Occipital lobe (tissue), 2 donors: Measurements from ENCODE around the gene BMPER. TPM values are rescaled to one million over a fixed set of nuclear protein-coding genes. Genes with fewer than 3 reads are reported as not detected.
A peak's percentile ranks its signal among the peaks of the same experiment; 100 is the strongest.

Experiments used
- DNase-seq: peaks from one replicate; lab custom pipeline; 2025; lab: John Stamatoyannopoulos, UW
- total RNA-seq: library from RNA; depleted of rRNA; stranded (reverse); fragments of >200 nt; gene quantifications from one replicate; pipeline ENCODE4 v1.2.3, GENCODE V29; 2014

Gene BMPER
- total RNA-seq, 1 donor from 2014 or later: 4.5 TPM

DNA sequence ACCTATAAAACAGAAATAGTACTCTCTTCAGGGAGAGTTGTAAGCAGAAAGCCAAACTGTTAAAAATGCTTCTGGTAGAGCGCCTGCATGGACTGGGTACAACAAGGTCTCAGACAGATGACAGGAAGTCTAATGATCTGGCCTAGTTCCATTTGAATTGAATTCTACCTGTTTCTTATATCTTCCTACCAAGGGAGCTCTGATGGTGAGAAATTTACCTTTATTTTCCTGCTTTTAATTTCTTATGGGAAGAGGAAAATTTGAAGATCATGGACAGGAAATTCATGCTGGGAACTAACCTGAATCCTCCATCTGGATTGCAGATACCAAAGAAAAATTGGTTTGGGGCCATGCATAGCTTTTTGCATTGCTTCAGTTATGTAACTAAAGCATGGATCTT, 63.3 kb downstream of the BMPER start:
- no peak for DNase-seq

DNA sequence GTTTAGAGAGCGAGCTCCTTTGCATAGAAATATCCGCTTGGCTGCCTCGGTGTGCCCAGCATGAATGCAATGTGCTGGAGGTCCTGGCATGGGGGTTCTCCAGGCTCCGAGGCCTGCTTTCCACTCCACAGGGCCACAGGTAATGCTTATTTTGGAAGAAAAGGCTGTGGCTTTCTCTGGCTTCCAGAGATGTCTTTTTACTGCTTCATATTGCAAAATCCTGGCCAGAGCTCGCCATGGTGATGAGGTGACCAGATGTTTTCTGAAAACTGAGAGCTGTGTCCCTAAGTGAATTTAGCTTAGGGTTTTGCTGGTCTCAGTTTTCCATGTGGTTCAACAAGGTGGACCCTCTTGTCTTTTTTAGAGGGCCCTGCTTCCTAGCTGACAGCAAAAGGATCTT, 65.2 kb downstream of the BMPER start:
- no peak for DNase-seq

DNA sequence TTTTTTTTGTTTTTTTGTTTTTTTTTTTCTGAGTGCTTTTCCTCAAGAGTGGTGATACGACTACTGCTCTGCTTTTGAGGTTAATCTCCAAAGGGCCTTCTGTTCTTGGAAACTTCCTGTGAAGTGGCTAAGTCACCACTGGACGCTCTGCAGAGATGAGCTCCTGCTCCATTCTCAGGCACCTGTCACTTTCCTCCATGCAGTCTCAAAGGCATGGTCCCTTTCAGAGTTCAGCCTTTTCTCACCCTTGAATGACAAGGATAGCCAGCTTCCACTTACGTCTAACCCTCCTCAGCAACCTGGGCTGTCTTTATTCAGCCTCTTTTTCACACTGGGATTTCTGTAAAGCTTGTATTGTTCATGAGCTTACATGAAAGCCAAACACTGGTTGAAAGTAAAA, 65.8 kb downstream of the BMPER start:
- DNase-seq: no peak

DNA sequence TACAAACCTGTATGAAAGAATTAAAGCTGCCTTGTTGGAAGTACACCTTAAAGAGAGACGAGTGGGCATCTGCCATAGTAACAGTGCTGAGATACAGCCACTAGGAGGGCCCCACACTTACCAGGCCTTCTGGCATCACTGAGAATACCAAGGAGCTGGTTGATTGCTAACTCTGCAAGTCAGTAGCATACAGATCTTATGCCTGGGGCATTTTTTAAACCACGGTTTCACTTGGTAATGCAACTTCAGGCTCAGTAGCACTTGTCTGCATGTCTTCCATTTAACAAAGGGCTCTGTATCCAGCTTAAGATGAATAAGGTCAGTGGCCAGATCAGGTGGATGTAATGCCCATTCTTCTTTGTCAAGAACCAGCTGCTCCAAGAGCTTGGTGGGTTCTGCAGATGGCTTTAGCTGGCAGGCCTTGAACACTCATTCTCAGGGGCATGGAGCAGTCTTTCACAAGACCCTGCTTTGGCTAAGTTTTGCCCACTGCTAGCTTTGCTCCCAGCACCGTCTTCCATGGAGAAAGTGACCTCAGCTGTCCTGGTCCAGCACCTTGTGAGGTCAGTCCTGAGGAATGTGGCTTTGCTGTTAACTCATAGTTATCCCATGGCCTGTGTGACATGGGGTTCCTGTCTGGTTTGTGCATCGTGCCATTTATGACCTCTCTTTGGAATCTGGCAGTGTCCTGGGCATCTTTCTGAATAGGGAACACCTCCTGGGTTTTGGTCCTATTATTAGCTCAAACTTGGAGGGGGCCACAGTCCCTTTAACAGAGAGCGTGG, 68.1 kb downstream of the BMPER start:
- DNase-seq: no peak

DNA sequence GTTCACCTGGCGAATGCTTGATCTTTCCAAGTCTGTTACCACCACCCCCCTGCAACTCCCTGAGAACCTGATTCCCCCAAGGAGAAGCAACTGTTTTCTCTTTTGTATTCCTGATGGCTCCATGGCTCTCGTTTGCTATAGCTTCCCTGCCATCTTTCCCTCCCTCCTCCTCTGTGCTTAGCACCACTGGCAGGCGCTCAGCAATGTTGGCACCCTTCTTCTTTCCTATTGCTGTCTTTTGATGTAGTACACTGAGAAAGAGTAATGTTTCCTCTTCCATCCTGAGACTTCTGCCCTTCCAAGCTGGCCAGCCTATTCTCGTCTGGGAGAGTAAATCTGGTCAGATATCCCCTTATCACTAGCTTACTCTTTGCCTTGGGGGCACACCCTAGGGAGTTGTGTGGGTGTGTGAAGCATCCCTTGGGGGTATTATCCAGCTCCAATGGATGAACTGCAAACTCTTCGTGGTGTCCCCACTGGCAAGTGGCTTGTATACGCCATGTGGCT, 74.0 kb downstream of the BMPER start:
- DNase-seq: no peak

DNA sequence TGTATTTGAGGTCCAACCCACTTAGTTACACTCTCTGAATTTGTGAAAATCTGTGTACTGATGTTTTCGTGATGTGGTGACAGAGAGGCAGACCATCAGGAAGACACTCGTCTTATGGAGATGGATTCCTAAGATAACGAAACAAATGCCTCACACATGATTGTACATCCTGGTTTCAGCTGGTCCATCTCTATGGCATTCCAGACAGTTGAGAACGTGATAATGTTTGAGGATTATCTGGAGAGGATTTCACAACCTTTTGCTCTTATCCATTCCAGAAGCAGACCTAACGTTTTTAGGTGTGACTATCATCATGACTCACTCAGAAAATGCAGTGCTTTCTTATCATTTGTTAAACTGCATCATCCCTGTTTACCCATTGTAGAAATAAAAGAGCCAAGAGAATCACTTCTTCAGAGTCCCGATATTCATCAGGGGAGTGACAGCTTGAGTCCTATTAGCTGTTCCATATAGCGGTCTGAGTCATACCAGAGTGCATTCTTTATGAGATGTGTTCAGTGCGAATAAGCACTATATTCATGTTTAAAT, 74.5 kb downstream of the BMPER start:
- DNase-seq: no peak

DNA sequence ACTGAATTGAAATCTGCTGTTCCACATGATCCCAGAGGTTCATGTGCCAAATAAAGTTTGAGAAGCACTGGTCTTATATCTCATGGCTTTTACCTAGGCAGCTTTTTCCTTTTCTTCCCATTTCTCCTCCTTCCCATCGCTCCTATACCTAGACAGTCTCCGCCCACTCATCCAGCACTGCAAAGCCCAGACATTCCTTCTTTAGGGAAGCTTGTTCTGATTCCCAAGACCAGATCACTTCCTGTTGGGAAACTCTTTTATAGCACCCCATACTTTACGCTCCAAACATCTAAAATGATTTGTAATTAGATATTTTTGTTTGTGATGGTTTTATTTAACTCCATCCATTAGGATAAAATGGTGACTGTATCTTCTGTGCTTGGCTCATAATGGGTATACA, 75.9 kb downstream of the BMPER start:
- DNase-seq: no peak

DNA sequence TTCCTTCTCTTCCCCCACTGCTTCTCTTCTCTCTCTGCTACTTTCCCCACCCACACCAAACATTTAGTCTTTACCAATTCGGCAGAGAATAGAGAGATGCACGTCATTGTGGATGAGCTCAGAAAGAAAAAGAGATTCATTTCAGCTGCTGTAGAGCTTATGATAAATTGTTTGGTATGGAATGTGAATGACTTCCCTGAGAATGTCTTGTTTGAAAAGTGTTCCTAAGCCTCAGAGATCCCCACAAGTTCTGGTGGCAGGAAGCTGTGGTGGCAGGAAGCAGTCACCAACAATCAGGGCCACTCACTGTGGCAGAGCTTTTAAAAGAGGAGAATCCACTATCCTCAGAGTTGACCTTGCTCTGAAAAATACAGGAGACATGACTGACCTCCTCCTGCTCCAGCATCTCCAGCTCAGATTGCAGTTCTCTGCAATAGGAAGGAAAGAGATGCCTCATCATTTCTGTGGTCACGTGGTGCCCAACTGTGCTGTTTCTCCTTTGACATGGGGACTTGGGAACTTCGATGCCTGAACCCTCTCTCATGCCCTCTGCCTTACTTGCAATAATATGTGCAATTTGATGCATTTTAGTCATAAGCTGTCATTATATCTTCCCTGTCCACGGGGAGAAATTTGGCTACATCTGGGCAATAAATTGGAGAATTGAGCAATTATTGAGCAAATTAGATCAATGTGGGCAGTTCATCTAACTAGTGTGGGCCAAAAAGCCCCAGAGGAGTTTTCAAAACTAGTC, 76.5 kb downstream of the BMPER start:
- DNase-seq: no peak

DNA sequence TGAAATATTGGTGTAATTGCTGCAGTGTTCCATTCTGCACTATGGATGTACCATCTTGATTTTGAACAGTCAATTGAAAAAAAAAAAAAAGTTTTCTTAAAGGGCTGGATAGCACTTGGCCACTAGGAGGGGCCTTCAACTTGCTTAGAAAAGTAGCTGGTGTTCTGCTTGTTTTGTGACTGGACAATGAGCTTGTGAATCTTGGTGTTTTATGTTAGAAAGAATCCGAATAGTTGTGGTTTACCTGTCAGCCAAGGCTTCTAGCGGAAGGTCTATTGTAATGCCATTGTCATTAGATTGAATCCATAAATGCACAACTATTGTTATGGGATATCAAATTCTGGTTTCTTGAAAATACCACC, 77.1 kb downstream of the BMPER start:
- no peak for DNase-seq

DNA sequence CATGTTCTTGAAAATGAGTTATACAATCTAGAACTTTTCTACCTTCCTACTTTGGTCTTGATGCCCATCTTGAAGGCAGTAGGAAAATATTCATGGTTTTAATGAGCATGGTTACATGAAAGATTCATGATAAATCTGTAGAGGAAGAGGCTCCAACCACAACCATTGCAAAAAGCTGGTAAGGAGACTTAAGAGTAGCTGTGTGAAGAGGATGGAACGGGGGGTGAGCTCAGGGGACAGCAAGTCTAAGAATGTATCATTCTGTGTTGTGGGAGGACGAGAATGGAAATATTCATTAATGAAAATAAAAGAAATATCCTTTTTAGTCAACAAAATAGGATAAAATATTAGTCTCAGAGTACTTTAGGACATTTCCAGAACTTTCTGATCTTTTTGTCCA, 81.1 kb downstream of the BMPER start:
- DNase-seq: no peak

DNA sequence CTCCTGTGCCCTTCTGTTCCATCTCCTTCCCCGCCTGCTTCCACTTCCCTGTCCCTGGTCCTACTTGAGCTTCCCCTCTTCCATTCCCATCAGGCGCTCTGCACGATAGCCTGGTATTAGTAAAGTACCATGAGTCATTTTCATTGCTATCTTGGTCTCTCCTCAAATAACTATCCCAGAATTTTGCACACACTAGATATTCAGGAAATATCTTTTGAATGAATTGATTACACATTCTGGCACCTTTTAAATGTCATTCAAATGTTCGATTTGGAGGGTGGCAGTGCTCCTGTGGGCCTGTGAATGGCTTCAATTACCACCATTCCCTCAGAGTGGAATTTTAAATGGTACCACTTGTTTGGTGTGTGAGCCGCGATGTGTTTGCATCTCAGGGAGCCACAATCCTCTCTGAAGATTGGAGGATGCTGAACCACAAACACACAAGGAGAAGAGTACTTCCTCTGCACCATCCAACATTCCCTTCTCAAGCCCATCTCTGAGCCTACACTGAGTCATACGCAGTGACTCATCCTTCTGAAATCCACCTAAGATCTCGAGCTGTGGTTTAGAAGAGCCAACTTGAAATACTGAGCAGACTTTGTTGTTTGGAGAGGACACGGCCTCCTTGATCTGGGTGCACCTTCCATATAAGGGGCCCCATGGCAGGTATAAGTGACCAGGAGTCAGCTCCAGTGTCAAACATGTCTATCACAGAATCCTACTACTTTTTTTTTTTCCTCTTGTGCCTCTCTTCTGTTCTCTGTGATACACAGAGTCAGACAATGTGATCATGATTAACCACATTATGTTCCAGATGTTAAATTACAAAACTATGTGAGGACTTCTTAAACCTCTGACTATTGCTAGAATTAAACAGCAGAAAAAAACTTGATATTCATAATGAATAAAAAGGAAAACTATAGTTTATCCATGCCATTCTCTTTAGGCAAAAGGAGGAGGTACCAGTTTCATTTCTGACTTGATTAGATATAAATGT, 81.9 kb downstream of the BMPER start:
- peak; percentile 26 for DNase-seq

DNA sequence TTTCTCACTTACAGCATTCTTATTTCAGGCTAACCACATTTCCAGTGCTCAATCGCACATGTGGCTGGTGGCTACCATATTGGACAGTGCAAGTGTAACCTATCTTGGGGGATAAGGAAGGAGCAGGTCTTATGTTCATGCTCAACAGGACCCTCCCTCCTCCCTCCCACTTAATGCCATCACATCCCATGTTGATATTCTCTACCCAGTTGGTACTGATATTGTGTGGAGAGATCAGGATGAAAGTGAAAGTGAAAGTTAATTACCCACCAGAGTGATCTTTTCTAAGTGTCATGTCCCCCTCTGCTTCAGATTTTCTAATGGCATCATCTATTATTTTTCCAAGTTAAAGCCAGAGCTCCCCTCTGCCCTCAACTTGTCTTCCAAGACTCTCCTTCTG, 91.6 kb downstream of the BMPER start:
- DNase-seq: no peak

DNA sequence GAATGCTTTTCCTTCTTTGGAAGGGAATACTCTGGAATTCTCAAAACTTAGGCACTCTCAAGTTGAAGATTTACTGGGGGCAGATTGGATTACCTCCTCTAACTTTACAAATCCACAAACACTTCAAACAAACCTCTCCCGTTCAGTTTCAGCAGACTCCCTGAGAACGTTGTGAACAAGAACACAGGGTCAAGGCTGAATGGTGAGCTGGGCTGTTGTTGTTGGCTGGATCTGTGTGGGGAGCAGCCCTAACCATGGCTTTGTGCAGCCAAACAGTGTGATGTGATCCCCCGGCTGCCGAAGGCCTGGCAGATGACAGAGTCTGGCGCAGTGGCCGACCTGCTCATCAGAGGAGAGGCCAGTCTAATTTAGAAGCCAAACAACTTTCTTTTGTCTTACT, 93.1 kb downstream of the BMPER start:
- no peak for DNase-seq

DNA sequence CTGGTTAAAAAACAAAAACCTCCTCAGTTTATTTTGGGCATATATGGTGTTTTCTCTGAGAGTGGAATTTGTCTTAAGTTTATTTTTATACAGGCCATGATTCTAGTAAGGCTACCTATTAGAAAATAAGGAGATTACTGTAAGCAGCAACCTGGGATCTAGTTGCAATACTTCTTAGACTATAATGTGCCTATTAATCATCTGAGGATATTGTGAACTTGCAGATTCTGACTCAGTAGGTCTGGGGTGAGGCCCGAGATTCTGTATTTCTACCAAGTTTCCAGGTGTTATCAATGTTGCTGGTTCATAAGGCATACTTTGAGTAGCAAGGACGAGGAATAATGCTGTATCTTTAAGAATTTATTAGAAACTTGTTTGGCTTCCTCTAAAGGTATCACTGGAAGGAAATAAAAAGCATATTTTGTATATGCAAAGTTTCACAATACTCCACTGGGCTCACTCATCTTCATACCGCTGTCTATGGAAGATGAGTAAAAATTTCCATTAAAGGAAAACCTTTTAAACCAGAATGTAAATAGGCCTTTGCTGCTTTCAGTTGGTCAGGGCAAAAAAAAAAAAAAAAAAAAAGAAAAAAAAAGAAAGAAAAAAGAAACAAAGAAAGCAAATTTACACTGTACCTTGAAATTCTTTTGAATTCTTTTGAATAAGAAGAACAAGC, 105.8 kb downstream of the BMPER start:
- DNase-seq: no peak

DNA sequence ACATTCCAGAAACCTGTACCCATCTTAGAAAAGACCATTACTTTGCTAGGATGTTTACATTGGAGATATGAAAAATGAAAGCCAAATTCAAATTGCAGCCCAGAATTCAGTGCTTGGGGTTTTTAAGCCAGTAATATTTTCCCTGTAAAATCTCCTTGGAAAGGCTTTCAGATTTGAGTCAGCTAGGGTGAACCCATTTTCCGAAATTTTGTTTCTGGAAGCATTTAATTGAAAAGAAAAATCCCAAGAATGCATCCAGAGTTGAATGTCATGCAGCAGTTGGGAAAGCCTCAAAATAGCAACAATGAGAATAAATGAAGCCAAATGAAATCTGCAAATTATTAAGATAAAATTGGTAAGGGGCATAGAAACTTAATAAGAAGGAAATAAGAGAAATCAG, 106.4 kb downstream of the BMPER start:
- DNase-seq: no peak

DNA sequence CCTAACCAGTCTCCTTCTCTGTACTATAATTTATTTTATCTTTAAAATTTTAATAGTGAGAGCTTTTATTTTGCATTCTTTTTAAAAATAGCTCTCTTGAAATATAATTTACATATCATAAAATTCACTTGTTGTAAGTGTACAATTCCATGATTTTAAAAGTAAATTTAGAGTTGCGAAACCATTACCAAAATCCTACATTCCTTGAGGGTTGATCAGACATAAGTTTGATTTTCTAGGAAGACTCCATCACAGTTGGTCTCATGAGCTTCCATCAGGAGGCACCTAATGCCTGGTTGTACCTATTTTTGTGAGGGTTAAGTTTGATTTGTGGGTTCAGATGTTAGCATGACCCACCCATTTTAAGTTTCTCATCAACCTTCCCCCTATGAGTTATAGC, 108.1 kb downstream of the BMPER start:
- no peak for DNase-seq

DNA sequence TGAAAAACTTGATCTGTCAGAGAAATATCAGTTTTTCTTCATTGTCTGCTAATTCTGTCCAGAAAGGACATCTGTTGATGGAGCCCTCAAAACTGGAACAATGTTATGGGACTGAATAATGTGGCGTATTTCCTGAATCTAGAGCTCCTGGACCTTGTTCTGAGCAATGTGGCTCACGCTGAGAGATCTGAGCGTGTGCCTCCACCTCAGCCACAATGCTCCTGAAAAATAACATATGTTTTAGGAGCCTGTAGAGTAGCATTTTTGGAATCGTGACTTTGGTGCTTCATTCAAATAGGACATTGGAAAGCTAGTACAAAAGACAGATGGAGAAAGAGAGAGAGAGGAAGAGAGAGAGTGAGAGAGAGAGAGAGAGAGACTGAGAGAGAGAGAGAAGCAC, 110.3 kb downstream of the BMPER start:
- no peak for DNase-seq

DNA sequence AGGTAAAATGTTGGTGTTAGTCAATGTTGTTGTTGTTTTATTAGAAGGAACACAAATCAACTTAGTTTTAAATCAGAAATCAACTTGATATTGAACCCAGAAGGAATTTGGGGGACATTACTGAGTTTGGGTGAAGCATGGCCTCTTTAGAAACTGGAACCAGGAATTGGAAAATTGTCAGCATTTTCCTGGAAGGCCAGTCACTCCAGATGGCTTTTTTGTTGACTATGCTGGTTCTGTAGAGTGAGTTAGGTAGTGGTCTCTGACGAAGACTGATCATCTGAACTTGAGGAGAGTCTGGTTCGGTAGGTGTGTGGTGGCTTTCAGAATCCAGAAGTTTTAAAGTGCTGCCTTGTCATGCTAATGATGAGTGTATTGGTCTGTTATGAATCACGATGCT, 111.5 kb downstream of the BMPER start:
- DNase-seq: no peak

DNA sequence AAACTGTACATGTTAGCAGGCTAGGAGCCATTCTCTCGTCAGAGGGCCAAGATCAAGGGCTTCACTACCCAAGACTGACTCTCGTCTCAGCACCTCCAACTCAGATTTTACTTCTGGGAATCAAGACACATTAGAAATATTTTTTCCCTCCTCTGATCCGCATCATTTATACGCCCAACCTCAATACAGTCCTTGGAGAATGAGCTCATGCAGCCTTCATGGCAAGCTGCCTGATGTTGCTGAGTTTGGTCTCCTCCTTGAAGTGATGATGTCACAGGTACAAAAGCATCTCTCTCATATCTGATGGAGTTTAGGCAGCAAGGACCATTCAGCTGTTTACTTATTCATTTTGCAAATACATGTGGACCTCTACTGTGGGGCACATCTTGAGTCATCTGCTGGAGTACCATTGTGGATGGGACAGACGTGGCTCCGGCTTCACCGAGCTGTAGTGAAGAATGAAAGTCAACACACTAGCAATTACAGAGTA, 114.0 kb downstream of the BMPER start:
- DNase-seq: no peak

DNA sequence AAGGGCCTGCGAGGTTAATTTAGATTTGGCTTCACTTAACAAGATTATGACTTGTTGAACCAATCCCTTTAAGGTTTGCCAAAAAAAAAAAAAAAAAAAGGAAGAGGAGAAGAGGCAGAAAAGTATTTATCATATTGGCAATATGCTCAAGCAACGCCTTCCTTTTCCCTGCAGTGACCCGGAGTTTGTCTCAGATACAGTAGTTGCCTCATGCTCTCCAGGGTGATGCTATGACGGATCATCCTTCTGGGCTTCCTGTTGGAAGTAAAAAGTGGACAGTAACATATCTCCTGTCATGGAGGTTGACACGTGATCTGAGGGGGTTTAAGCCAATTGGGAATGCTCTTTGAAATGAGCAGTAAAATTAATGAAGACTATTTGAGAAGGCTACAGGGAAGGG, 117.3 kb downstream of the BMPER start:
- DNase-seq: no peak

DNA sequence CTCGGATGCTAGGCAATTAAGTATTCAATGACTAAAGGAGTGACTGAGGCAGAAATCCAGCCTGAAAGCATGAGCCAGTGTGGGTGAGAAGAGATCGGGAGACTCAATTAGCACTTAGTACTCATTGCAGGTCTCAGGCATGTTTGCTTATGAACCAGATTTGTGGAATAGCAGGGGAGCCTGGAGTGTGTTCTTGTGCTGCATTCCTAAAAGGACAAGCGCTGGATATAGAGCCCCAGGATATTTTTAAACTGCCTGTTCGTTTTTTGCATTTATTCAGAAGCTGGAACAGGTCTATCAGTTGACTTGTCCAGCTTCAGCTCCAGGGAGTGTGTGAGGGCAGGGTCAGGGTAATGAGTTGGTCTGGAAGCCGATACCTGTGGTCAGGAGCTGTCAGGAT, 120.3 kb downstream of the BMPER start:
- DNase-seq: no peak
